Measurements from ENCODE around the gene DPH5.

DNA sequence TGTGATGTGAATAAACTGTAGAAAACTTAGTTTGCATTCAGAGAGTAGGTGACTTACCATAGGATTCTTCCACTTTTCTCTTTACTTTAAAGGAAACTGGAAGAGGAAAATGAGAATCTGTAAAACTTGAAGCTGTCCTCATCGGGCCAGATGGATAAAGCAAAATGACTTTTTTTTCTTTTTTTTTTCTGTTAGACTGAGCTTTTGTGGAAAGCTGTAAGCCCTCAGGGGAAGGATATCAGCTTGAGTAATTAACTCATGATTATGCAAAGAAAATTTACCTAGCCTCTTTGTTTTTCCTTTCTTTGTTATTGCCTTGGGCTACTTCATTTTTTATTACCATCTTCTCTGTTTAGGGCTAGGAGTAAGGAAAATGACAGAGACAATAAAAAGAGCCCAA is 53.4 kb downstream of the DPH5 start:
- TF ChIP-seq CTCF (IDR thresholded peaks at IDR 0.05; ENCODE audit: insufficient read depth, low read length, poor library complexity, severe bottlenecking) (no peak), EZH2phosphoT487 (conservative IDR thresholded peaks at IDR 0.05; ENCODE audit: low read length) (no peak)

All from SU-DHL-6 (cell line).